IPS-NIHi11 (cell line): Measurements from ENCODE around the gene ZNF646.

Experiments used
- DNase-seq: peaks from one replicate; pipeline ENCODE4 v3.0.0; 2012; ENCODE audit warnings: mixed read lengths, low spot score

The ZNF646 gene, protein sequence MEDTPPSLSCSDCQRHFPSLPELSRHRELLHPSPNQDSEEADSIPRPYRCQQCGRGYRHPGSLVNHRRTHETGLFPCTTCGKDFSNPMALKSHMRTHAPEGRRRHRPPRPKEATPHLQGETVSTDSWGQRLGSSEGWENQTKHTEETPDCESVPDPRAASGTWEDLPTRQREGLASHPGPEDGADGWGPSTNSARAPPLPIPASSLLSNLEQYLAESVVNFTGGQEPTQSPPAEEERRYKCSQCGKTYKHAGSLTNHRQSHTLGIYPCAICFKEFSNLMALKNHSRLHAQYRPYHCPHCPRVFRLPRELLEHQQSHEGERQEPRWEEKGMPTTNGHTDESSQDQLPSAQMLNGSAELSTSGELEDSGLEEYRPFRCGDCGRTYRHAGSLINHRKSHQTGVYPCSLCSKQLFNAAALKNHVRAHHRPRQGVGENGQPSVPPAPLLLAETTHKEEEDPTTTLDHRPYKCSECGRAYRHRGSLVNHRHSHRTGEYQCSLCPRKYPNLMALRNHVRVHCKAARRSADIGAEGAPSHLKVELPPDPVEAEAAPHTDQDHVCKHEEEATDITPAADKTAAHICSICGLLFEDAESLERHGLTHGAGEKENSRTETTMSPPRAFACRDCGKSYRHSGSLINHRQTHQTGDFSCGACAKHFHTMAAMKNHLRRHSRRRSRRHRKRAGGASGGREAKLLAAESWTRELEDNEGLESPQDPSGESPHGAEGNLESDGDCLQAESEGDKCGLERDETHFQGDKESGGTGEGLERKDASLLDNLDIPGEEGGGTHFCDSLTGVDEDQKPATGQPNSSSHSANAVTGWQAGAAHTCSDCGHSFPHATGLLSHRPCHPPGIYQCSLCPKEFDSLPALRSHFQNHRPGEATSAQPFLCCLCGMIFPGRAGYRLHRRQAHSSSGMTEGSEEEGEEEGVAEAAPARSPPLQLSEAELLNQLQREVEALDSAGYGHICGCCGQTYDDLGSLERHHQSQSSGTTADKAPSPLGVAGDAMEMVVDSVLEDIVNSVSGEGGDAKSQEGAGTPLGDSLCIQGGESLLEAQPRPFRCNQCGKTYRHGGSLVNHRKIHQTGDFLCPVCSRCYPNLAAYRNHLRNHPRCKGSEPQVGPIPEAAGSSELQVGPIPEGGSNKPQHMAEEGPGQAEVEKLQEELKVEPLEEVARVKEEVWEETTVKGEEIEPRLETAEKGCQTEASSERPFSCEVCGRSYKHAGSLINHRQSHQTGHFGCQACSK (N-terminal part only)

DNA sequence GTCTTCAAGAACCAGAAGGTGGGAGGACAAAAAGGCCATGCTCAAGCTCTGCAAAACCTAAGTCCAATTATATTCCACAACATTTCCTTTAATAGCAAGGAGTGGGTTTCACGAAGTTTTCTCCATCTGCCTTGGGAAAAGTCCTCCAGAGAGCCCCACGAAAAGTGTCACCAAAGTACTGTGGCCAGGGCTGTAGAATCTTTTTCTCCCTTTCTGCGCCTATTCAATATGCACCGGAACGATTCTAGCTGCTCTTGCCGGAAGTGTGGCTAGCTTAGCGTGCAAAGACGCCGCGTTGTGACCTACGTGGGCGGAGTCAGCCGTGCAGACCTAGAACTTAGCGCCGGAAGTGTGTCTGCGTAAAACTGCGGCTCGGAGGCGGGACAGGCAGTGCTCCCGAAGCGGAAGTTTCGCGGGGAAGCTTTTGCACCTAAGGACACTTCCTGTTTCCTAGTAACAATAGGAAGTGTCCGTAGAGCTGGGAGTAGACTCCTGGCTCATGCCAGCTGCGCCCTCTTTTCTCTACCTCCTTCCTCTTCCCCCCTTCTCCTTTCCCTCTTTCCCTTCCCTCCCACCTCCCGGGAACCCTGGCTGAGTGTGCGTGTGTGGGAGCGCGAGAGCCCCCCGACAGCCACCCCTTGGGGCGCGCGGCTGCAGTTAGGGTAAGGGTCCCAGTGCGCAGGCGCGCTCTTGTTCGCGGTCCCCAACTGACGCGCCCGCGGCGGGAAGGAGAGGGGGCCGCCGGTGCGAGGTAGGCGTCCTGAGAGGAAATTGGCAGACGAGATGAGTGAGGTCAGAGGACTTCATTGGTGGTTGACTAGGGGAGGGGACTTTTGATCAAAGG, at the start of gene ZNF646, which contains the start of gene ZNF668:
ZNF646 (plus strand) TSS at position 453 of the 844 bp plus-strand sequence. CDS start 1,903 bp downstream, outside the sequence.
ZNF668 (minus strand) TSS at position 271 of the 844 bp plus-strand sequence. CDS start 9,781 bp downstream, outside the sequence.
- DNase-seq = peak; percentile 91

DNA sequence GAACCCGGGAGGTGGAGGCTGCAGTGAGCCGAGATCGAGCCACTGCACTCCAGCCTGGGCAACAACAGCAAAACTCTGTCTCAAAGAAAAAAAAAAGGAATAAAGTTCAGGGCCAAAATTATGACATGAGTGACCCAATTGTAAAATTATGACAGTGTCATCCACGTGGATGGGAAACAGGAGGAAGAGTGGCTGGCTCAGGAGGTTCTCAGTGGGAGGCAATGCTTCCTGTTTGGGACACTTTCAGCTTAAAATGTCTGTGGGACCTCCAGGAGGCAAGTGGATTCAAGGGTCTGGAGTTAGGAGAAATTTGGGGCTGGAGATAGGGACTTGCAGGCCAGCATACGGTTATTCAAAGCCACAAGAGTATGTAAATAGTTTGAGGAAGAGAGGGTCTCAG, 48.9 kb upstream of the ZNF646 start:
- DNase-seq = no peak

DNA sequence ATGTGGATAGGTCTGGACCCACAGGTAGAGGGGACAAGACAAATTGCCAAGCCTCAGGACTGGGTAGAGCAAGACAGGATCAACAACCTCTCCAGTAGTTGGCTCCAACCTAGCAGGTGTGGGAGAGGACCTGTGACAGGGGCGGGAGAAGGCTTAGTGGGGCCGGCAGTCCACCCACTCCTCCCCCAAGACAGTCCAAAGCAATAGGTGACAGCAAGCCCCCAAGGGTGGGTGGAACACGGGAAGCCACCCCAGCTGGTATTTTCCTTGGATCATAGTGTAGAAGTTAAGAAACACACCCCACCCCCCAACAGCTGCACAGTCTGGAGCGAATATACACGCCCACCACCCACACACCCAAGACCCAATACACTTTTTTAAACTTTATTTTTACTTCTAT, 45.0 kb upstream of the ZNF646 start:
- DNase-seq = no peak

DNA sequence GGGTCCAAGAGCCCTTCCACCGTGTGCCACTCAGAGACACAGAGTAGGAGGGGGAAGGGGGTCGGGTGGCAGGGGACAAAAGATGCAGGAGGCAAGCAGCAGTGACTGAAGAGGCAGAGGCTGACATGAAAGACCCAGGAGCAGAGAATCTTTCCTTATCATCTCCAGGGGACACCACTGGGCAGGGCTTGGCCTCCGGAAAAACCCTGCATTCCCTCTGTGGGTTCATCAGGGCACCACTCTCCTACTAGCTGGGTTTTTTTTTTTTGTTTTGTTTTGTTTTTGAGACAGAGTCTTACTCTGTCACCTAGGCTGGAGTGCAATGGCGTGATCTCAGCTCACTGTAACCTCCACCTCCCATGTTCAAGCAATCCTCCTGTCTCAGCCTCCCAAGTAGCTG, 42.9 kb upstream of the ZNF646 start:
- DNase-seq = no peak

DNA sequence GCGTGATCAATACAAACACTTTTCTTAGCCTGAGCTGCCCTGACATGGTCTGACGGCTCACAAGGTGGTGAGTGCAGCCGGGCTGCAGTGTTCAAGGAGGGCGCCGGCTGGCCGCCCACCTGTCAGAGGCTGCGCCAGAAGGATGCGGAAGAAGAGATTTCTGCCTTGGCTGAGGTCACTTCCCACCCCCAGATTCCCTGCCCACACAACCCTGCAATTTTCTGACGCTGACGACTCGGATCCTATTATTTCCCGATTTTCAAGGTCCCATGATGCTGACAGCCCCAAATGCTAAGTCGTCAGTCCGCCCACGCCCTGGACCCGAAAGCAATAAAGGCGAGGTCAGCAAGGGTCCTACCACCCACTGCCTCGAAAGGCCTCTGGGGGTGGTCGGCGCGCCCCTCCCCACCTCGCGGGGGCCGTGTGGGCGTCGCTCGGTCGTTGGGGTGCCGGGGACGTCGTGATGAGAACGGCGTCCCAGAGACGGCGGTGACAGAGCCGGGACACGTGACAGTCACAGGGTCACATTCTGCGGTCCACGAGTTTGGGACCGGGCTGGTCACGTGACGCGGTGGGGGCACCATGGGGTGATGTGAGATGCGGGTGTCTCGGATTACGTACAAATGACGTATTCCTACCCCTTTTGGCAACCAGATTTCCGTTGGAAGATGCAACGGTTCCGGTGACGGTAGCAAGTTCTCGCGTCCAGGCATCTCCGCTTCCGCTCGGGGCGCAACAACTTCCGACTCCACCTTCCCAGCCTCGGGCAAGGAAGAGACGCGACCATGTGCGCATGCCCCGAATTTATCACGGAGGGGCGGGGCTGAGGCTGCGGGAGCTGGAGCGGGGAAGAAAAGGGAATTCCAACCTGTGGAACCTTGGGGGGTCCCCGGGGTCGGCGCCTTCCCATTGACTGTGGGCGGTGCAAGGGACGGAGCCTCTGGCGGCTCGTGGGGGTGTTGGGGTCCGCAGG, 41.2 kb upstream of the ZNF646 start, which contains the start of gene STX4:
STX4 (plus strand) TSS at position 823 of the 973 bp plus-strand sequence. CDS start 248 bp downstream, outside the sequence.
- DNase-seq = peak; percentile 95

DNA sequence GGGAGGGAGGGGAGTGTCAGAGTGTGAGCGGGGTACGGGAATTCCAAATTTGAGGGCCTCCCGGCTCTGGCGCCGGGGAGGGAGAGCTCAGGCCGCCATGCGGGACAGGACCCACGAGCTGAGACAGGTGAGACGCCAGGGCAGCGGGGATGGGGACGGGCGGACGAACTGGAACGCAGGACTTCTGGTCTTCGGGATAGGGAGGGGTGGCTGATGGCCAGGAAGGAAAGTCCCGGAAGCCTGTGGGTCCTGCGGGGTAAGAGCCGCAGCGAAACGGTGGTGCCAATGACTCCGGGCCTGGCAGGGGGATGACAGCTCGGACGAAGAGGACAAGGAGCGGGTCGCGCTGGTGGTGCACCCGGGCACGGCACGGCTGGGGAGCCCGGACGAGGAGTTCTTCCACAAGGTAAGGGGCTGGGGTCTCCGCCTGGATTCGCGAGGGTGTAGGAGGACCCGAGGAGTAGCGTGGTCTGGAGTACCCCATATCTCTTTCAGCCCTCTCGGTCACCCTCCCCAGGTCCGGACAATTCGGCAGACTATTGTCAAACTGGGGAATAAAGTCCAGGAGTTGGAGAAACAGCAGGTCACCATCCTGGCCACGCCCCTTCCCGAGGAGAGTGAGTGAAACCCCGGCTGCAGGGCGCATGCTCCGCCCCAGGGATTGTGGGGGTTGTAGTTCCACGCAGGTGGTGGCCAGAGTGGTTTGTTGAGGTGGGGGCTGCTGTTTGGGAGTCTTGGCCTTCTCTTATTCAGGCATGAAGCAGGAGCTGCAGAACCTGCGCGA, 40.3 kb upstream of the ZNF646 start:
- peak; percentile 96 for DNase-seq

DNA sequence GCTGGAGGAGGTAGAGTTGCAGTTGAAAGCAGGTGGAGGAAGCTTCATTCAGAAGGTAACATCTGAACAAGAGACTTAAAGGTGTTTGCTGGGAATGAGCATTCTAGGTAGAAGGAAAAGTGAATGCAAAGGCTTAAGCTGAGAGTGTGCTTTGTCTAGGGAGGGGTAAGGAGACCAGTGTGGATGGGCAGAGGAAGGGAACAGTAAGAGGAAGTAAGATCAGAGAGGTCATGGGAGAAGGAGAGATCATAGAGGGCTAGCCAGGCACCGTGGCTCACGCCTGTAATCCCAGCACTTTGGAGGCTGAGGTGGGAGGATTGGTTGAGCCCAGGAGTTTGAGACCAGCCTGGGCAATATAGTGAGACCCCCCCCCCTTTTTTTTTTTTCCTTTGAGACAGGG, 37.5 kb upstream of the ZNF646 start:
- no peak for DNase-seq

DNA sequence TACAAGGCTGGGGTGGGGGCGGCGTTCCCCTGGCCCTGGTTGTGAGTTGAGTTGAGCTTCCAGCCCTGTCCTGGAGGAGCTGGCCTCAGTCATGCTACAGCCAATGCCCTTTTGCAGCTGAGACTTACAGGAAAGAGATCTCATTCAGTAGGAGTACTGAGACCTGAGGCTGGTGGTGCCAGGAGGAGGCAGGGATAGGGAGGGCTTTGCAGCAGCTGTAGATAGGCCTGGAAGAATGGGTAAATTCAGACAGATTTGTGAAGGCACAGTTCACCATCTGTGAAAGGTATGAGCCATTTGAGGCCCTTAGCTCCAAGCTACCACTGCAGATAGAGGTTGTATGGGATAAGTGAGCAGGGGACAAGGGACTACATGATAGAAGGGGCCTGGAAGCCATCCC, 35.2 kb upstream of the ZNF646 start:
- no peak for DNase-seq

DNA sequence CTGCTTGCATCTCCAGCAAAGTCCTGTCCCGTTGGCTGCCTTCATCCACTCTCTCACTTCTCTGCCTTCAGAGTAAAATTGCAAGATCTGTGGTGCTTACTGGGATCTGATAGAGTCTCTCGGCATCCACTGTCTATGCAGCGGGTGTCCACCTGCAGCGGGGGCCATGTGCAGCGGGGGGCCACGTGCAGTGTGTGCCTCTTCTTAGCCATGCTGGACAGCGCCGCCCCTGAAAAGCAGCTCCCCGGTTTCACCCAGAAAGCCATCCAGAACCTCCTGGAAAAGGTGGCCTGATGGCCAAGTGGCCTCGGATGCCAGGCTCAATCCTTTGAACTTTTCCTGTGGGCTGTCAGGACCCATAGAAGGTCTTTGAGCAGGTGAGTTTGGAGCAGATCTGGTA, 31.4 kb upstream of the ZNF646 start:
- no peak for DNase-seq

DNA sequence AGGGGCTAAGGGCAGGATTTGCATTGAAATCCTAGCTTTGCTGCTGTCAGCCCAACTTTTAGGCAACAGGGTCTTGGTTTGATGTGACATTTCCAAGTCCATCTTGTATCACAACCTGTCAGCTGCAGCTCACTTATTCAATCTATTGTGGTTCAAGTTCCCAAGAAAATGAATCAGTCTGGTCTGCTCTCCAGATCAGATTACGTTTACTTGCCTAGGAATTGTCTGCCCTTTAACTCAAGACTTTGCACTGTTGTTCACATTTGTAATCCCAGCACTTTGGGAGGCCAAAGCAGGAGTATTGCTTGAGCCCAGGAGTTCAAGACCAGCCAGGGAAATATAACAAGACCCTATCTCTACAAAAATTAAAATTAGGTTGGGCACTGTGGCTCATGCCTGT, 30.9 kb upstream of the ZNF646 start:
- DNase-seq = no peak

DNA sequence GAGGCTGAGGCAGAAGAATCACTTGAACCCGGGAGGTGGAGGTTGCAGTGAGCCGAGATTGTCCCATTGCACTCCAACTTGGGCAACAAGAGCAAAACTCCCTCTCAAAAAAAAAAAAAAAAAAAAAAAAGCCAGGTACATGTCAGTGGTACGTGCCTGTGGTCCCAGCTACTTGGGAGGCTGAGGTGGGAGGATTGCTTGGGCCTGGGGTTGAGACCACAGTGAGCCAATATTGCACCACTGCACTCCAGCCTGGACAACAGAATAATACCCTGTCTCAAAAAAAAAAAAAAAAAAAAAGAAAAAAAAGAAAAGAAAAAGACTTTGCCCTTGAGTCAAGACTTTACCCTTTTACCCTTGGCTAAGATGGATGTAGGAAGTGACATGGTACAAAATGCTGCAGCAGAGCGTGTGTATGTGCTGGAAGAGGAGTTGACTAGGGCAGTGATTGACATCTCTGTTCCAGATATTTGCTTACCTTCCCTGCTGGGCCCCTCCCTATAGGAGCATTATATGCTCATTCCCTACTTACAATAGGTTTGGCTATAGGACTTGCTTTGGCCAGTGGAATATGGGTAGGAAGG, 30.2 kb upstream of the ZNF646 start:
- DNase-seq = no peak

DNA sequence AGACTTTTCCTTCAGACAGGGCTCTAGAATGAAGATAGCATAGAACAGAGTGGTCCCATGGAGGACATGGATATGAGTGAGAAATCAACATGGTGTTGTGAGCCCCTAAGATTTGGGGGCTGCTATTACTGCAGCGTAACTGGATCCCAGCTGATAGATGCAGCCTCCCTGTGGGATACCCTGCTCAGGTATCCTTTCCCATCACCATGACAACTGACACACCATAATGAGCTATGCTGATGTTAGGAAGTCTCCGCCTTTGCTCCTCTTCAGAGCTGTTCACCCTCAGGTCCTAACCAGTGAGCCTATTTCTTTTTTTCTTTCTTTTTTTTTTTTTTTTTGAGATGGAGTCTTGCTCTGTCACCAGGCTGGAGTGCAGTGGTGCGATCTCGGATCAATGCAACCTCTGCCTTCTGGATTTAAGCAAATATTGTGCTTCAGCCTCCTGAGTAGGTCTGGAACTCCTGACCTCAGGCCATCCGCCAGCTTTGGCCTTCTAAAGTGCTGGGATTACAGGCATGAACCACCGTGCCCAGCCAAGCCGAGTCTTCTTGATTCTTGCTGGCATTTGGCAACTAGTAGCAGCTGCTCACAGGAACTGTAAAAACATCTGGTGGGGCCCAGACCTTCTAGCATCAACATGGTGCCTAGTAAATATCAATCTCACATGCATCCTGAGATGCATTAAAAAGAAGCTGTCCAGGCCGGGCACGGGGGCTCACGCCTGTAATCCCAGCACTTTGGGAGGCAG, 23.8 kb upstream of the ZNF646 start:
- peak; percentile 60 for DNase-seq

DNA sequence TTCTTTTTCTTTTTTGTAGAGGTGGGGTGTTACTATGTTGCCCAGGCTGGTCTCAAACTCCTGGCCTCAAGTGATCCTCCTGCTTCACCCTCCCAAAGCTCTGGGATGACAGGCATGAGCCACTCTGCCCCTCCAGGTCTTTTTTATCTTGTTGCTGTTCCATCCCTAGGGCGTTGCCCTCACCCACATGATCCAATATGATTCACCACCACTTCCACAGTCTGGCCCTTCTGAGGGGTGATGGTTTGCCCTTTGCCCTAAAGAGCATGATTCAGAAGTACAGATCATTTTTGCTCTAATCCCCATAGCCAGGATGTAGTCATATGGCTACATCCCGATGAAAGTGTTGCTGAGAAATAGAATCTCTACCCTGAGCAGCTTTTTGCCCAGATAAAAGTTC, 22.1 kb upstream of the ZNF646 start:
- DNase-seq = no peak

DNA sequence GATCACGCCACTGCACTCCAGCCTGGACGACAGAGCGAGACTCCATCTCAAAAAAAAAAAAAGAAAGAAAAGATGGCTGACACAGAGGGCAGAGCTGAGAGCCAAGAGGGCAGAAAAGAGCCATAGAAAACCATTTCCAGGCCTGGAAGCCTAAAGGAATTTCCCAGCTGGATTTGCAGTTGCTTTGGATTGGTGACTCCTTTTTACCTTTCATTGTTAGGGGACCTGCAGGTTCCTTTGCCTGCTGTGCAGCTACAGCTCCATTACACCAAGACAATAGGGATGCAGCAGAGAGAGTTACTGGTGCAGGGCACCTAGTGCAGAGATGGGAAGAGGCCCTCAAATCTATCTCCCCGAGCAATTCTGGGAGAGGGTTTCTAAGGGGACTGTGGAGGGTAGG, 18.6 kb upstream of the ZNF646 start:
- DNase-seq = peak; percentile 46

DNA sequence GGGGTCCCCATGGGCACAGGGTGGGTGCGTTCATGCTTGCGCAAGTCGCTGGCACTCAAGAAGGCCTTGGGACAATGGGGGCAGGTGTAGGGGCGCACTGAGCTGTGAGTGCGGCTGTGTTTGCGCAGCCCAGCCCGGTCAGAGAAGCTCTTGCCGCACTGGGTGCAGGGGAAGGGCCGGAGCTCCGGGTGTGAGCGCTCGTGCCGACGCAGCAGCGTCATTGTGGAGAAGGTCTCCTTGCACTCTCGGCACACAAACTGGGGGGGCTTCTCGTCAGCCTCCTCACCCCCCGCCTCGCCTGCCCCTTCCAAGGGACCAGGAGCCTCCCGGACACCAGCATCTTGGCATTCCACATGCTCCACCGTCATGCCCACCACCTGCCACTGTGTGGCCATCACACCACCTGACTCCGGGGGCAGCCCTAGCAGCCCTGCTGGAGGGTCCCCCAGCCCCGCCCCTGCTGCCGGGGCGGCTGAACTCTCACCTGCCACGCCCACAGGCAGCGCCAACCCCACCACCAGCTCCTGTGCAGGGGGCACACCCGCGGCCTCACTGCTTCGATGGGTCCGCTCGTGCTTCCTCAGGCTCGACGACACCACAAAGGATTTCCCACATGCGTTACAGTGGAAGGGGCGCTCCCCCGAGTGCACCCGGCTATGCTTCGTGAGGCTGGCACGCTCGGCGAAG, 13.0 kb upstream of the ZNF646 start:
- no peak for DNase-seq

DNA sequence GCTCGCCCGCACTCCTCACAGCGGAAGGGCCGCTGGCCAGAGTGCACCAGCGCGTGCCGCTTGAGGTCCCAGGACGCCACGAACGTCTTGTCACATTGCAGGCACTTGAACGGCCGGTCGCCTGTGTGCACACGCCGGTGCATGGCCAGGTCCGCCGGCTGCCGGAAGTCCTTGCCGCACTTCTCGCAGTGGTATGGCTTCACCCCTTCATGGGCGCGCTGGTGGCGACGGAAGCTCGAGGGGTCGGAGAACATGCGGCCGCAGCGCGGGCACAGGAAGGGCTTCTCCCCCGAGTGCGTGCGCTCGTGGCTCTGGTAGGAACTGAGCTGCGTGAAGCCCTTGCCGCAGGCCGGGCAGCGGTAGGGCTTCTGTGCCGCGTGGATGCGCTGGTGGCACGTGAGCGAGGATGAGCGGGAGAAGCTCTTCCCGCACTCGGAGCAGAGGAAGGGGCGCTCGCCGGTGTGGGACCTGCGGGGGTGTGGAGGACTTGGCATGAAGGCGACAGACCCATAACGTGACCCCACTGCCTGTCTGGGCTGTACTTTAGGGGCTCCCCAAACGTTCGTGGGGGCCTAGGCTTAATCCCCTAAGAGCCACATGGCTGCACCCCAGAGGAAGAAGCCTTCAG, 12.3 kb upstream of the ZNF646 start:
- DNase-seq = no peak

DNA sequence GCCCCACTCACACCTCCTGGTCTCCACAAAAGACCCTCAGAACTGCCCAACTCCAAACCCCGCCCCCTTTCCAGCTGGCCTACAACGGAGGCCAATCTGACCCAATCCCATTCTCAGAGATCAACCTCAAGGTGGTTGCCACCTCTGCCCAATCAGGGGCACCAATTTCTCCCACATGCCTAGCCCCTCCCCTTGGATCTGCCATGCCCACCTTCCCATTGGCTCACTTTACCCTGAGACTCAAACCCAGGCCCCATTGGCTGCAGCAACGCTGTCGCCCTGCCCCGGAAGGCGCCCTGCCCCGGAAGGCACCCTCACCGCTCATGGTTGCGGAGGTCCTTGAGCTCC, 10.8 kb upstream of the ZNF646 start:
- no peak for DNase-seq
